ENCODE data around the gene ACSL6. TPM values are rescaled to one million over a fixed set of nuclear protein-coding genes. Genes with fewer than 3 reads are reported as not detected.

The ACSL6 gene
- total RNA-seq, 1 donor from 2014 or later, result 0.59 TPM

DNA sequence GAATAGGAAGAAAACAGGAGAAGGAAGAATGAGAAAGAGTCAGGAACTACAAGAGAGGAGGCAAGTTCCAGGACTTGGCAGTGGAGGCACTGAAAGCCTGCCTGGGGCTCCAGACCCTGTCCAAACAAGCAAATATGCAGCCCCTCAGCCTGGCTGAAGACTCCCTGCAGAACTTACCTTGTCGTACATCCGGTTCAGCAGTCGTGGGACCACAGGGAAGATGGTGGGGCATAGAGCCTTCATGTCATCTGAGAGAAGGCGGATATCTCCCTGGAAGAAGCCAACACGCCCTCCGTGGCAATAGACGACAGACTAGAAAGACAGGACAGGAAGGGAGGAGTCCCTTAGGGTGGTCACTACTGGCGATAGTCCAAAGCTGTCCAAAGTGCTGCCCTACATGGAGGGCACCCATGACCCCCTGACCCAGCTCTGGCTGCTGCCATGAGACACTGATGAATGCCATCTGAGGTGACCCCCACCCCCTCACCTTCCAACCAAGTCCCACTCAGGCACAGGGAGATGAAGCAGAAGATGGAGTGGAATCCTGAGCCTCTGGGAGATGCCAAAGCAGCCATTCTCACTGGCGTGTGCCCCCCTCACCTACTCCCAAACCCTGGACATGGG, 38.3 kb downstream of the ACSL6 start:
- ATAC-seq (no peak), DNase-seq (no peak)
- Histone ChIP-seq H3K4me3 (no peak overlapping the region), H3K9me3 (no peaks in the 10 kb centered on the region), H3K36me3 (no peaks in the 10 kb centered on the region), H3K4me1 (no peaks in the 10 kb centered on the region), H3K27me3 (ENCODE audit: low read depth) (no peaks in the 10 kb centered on the region), H3K27ac (no peak overlapping the region)
- intact Hi-C loops (cut with DNase I), result no loop called here
- TF ChIP-seq, protein P1, sequence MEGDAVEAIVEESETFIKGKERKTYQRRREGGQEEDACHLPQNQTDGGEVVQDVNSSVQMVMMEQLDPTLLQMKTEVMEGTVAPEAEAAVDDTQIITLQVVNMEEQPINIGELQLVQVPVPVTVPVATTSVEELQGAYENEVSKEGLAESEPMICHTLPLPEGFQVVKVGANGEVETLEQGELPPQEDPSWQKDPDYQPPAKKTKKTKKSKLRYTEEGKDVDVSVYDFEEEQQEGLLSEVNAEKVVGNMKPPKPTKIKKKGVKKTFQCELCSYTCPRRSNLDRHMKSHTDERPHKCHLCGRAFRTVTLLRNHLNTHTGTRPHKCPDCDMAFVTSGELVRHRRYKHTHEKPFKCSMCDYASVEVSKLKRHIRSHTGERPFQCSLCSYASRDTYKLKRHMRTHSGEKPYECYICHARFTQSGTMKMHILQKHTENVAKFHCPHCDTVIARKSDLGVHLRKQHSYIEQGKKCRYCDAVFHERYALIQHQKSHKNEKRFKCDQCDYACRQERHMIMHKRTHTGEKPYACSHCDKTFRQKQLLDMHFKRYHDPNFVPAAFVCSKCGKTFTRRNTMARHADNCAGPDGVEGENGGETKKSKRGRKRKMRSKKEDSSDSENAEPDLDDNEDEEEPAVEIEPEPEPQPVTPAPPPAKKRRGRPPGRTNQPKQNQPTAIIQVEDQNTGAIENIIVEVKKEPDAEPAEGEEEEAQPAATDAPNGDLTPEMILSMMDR (IDR thresholded peaks at IDR 0.05), result no peak

DNA sequence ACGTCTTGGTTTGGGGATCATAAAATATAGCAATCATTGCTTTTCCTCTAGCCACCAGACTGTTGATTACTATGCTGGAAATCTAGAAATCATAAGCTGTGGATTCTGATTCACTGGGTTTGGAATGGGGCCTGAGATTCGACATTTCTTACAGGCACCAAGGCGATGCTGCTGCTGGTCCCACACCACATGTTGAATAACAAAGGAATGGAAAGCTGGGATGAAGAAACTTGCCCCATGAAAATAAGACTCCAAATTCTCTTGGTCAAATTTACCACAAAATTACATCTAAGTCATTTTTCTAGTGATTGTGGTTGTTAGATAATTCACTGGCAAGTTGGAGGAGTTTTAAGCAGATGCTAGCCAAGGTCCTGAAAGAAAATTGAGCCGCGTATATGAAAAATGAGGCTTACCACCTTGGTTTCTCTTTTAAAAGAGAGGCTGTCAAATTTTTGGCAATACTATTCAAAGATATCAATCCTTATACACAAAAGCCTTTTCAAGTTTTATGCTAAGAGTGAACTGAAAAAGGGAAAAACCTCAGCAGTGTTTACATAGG, 43.0 kb downstream of the ACSL6 start:
- intact Hi-C loops (cut with DNase I), result no loop called here
- no peak for DNase-seq
- TF ChIP-seq, protein P1 (IDR thresholded peaks at IDR 0.05), result no peak

DNA sequence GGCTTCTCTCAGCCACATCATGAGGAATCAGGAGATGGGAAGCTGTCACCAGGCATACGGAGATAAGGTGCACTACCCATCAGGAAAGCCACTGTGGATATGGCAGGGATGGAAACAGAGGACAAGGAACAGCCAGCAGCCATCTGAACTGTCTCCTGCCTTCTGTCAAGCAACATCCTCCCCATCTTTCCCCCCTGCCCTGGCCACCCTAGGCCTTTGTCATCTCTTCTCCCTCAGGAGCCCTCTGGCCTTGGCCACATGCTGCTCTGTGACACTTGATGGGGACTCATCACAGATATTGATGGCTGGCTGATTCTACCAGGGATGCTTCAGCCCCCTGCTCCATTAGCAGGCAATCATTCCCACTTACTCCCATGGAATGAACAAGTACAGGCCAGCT, 44.9 kb downstream of the ACSL6 start:
- H3K9me3 ChIP-seq, result no peaks in the 10 kb centered on the region
- no peaks in the 10 kb centered on the region for H3K4me1 ChIP-seq
- no peaks in the 10 kb centered on the region for H3K36me3 ChIP-seq
- H3K4me3 ChIP-seq, result no peak overlapping the region
- H3K27me3 ChIP-seq (ENCODE audit: low read depth), result no peaks in the 10 kb centered on the region
- no peak overlapping the region for H3K27ac ChIP-seq
- TF ChIP-seq, protein P1 (IDR thresholded peaks at IDR 0.05), result no peak
- DNase-seq (no peak), ATAC-seq (no peak)
- intact Hi-C loops (cut with DNase I), result no loop called here

More for the DNA sequence above, 43.0 kb downstream of the ACSL6 start:
- no peaks in the 10 kb centered on the region for H3K9me3 ChIP-seq
- no peaks in the 10 kb centered on the region for H3K27me3 ChIP-seq (ENCODE audit: low read depth)
- H3K27ac ChIP-seq, result no peak overlapping the region
- no peaks in the 10 kb centered on the region for H3K4me1 ChIP-seq
- H3K4me3 ChIP-seq, result no peak overlapping the region
- no peaks in the 10 kb centered on the region for H3K36me3 ChIP-seq
- ATAC-seq, result no peak

DNA sequence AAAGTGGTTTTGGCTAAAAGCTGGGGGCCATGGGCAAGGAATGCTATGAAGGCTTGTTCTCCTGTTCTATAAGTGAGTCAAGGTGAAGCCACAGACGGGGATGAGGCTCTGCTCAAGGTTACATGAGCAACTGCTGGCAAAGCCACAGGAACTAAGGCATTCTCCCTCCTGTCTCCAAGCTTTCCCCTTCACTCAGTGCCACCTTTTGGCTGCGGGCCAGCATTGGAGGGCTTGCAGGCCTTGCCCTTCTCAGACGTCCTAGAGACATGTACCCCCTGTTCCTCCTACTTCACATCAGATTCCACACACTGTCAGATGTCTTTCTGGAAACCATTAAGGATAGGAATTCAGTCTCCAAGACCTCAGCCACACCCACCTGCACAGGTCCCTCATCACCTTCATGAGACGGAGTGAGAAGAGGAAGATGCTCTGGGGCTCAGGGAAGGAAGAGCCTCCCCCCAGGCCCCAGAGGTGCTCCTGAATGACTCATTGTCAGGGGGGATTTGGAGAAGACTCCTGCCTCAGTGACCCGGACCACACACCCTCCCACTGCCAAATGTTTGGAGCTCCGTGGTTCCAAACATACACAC, 45.5 kb downstream of the ACSL6 start:
- no peak for DNase-seq
- H3K4me1 ChIP-seq, result no peaks in the 10 kb centered on the region
- no peaks in the 10 kb centered on the region for H3K9me3 ChIP-seq
- TF ChIP-seq, protein P1 (IDR thresholded peaks at IDR 0.05), result no peak
- no peak overlapping the region for H3K27ac ChIP-seq
- H3K36me3 ChIP-seq, result no peaks in the 10 kb centered on the region
- intact Hi-C loops (cut with DNase I), result no loop called here
- H3K4me3 ChIP-seq, result no peak overlapping the region
- no peak for ATAC-seq
- H3K27me3 ChIP-seq (ENCODE audit: low read depth), result no peaks in the 10 kb centered on the region

DNA sequence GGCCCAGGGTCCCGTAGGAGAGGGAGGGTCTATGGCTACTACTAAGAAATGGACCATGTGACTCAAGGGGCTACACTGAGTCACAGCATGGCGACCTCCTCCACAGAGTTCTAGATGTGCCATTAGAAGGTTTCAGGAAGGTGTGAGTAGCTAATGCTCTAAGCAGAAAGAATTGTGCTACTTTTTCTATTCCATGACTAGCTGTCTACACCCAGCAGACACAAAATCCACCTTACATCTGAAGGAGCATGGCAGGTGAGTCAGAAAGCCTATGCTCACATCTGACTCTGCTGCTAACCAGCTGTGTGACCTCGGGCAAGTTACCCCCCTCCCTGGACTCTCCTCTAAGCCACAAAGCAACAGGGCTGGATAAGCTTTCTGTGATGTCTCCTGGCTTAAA, 51.6 kb downstream of the ACSL6 start:
- ATAC-seq, result no peak
- Histone ChIP-seq H3K36me3 (no peaks in the 10 kb centered on the region), H3K27ac (no peak overlapping the region), H3K4me1 (no peaks in the 10 kb centered on the region), H3K27me3 (ENCODE audit: low read depth) (no peaks in the 10 kb centered on the region), H3K4me3 (no peak overlapping the region), H3K9me3 (no peaks in the 10 kb centered on the region)
- TF ChIP-seq, protein P1 (IDR thresholded peaks at IDR 0.05), result no peak
- intact Hi-C loops (cut with DNase I), result no loop called here
- DNase-seq, result no peak

Measured in lower lobe of right lung (tissue), 2 donors.